SJSA1 (cell line): ENCODE results near the gene TPP2. TPM values are rescaled to one million over a fixed set of nuclear protein-coding genes. Genes with fewer than 3 reads are reported as not detected.

Source experiments
- DNase-seq, 2 experiments: peaks; one replicate each; pipeline ENCODE4 v3.0.0-alpha.2; 2015 to 2020; ENCODE audit warnings: low spot score in 2 of 2, low read depth in 1 of 2
- H3K27ac ChIP-seq: fragments of 250-450 bp; sonication (Bioruptor Pico); 2 replicates; pipeline ENCODE4 v1.5.1; 2020; ENCODE audit warnings: mild to moderate bottlenecking, moderate library complexity
- H3K27me3 ChIP-seq: fragments of 250-450 bp; sonication (Bioruptor Pico); replicated peaks from 2 replicates; pipeline ENCODE4 v1.5.1; 2020; ENCODE audit warnings: mild to moderate bottlenecking, moderate library complexity
- H3K36me3 ChIP-seq: fragments of 250-450 bp; sonication (Bioruptor Pico); 2 replicates; pipeline ENCODE4 v1.5.1; 2020; ENCODE audit warnings: mild to moderate bottlenecking
- H3K4me1 ChIP-seq: fragments of 250-450 bp; sonication (Bioruptor Pico); replicated peaks from 2 replicates; pipeline ENCODE4 v1.6.1; 2021; ENCODE audit warnings: mild to moderate bottlenecking
- H3K4me3 ChIP-seq: fragments of 250-450 bp; sonication (Bioruptor Pico); 2 replicates; pipeline ENCODE4 v1.5.1; 2020; ENCODE audit warnings: mild to moderate bottlenecking
- H3K9me3 ChIP-seq: fragments of 250-450 bp; sonication (Bioruptor Pico); replicated peaks from 2 replicates; pipeline ENCODE4 v1.5.1; 2020; ENCODE audit warnings: mild to moderate bottlenecking
- total RNA-seq: library from RNA; depleted of rRNA; stranded (reverse); fragments of >200 nt; shearing (Covaris generic); gene quantifications from 2 replicates; pipeline ENCODE4 v1.2.3, GENCODE V29; 2014

The TPP2 gene
- total RNA-seq, 1 experiment from 2014 or later: 52.9 TPM

GRCh38 chr13:102697929-102698648 is 101.3 kb downstream of the TPP2 start:
- no peaks in the 10 kb centered on the region for H3K36me3 ChIP-seq
- H3K27ac ChIP-seq: no peak overlapping the region
- no peak for DNase-seq
- no peak overlapping the region for H3K4me3 ChIP-seq
- H3K9me3 ChIP-seq: peaks cover 2% of the 10 kb centered on the region; the same call in 1 of the 2 replicates
- peaks cover 32% of the 10 kb centered on the region for H3K4me1 ChIP-seq
- no peaks in the 10 kb centered on the region for H3K27me3 ChIP-seq

GRCh38 chr13:102698649-102698980 is 101.8 kb downstream of the TPP2 start:
- H3K27me3 ChIP-seq: no peaks in the 10 kb centered on the region
- DNase-seq: no peak

GRCh38 chr13:102699504-102699903 is 102.7 kb downstream of the TPP2 start:
- Histone ChIP-seq H3K4me3 (no peak overlapping the region), H3K9me3 (peaks cover 2% of the 10 kb centered on the region; the same call in 1 of the 2 replicates), H3K36me3 (no peaks in the 10 kb centered on the region), H3K27me3 (no peaks in the 10 kb centered on the region), H3K4me1 (peaks cover 38% of the 10 kb centered on the region), H3K27ac (no peak overlapping the region)
- DNase-seq: no peak

More at GRCh38 chr13:102698649-102698980, 101.8 kb downstream of the TPP2 start:
- Histone ChIP-seq H3K4me3 (no peak overlapping the region), H3K9me3 (peaks cover 2% of the 10 kb centered on the region; the same call in 1 of the 2 replicates), H3K27ac (no peak overlapping the region), H3K4me1 (peaks cover 31% of the 10 kb centered on the region), H3K36me3 (no peaks in the 10 kb centered on the region)

- Histone ChIP-seq H3K4me3 (no peak overlapping the region), H3K9me3 (peaks cover 2% of the 10 kb centered on the region; the same call in 1 of the 2 replicates), H3K27me3 (no peaks in the 10 kb centered on the region), H3K36me3 (no peaks in the 10 kb centered on the region), H3K27ac (no peak overlapping the region), H3K4me1 (peaks cover 47% of the 10 kb centered on the region)
- no peak for DNase-seq
Observed at GRCh38 chr13:102700088-102701031, 103.6 kb downstream of the TPP2 start.

- H3K27ac ChIP-seq: no peak overlapping the region
- no peak for DNase-seq
Observed at GRCh38 chr13:102701331-102701730, 104.5 kb downstream of the TPP2 start.

GRCh38 chr13:102702965-102703725 is 106.4 kb downstream of the TPP2 start:
- Histone ChIP-seq H3K27ac (no peak overlapping the region; the same call in 1 of the 2 replicates), H3K4me1 (peaks cover 67% of the 10 kb centered on the region)
- DNase-seq: no peak

More at GRCh38 chr13:102701331-102701730, 104.5 kb downstream of the TPP2 start:
- H3K4me1 ChIP-seq: peaks cover 54% of the 10 kb centered on the region
- peaks cover 2% of the 10 kb centered on the region; the same call in 1 of the 2 replicates for H3K9me3 ChIP-seq
- H3K4me3 ChIP-seq: no peak overlapping the region
- no peaks in the 10 kb centered on the region for H3K27me3 ChIP-seq
- H3K36me3 ChIP-seq: no peaks in the 10 kb centered on the region

GRCh38 chr13:102703726-102704035 is 106.9 kb downstream of the TPP2 start:
- no peak for DNase-seq
- Histone ChIP-seq H3K4me1 (peaks cover 63% of the 10 kb centered on the region), H3K9me3 (peaks cover 2% of the 10 kb centered on the region; the same call in 1 of the 2 replicates), H3K27me3 (no peaks in the 10 kb centered on the region), H3K27ac (no peak overlapping the region), H3K4me3 (no peak overlapping the region), H3K36me3 (no peaks in the 10 kb centered on the region)

More at GRCh38 chr13:102702965-102703725, 106.4 kb downstream of the TPP2 start:
- peaks cover 2% of the 10 kb centered on the region; the same call in 1 of the 2 replicates for H3K9me3 ChIP-seq
- H3K27me3 ChIP-seq: no peaks in the 10 kb centered on the region
- no peaks in the 10 kb centered on the region for H3K36me3 ChIP-seq
- H3K4me3 ChIP-seq: no peak overlapping the region

- Histone ChIP-seq H3K9me3 (no peaks in the 10 kb centered on the region), H3K27me3 (no peaks in the 10 kb centered on the region), H3K4me3 (no peak overlapping the region), H3K36me3 (no peaks in the 10 kb centered on the region), H3K27ac (no peak overlapping the region), H3K4me1 (peaks cover 62% of the 10 kb centered on the region)
- DNase-seq: no peak
Observed at GRCh38 chr13:102704238-102705058, 107.7 kb downstream of the TPP2 start.

GRCh38 chr13:102707467-102707866 is 110.7 kb downstream of the TPP2 start:
- peaks cover 48% of the 10 kb centered on the region for H3K4me1 ChIP-seq
- H3K4me3 ChIP-seq: no peak overlapping the region
- H3K27me3 ChIP-seq: no peaks in the 10 kb centered on the region
- H3K27ac ChIP-seq: peak overlapping the region; percentile 62
- H3K36me3 ChIP-seq: no peaks in the 10 kb centered on the region
- no peaks in the 10 kb centered on the region for H3K9me3 ChIP-seq
- DNase-seq: peak in 1 of 2 experiments; percentile 72

- Histone ChIP-seq H3K27ac (peak overlapping the region; percentile 62; the same call in 1 of the 2 replicates), H3K27me3 (no peaks in the 10 kb centered on the region), H3K9me3 (no peaks in the 10 kb centered on the region), H3K4me3 (no peak overlapping the region), H3K4me1 (peaks cover 45% of the 10 kb centered on the region), H3K36me3 (no peaks in the 10 kb centered on the region)
- DNase-seq: no peak
Observed at GRCh38 chr13:102708211-102708610, 111.4 kb downstream of the TPP2 start.

GRCh38 chr13:102708991-102709390 is 112.2 kb downstream of the TPP2 start:
- Histone ChIP-seq H3K27me3 (no peaks in the 10 kb centered on the region), H3K9me3 (no peaks in the 10 kb centered on the region), H3K36me3 (no peaks in the 10 kb centered on the region), H3K4me3 (no peak overlapping the region), H3K4me1 (peaks cover 40% of the 10 kb centered on the region), H3K27ac (no peak overlapping the region)
- DNase-seq: no peak

GRCh38 chr13:102709536-102709935 is 112.8 kb downstream of the TPP2 start:
- Histone ChIP-seq H3K36me3 (no peaks in the 10 kb centered on the region), H3K4me3 (no peak overlapping the region), H3K27me3 (no peaks in the 10 kb centered on the region), H3K27ac (no peak overlapping the region), H3K4me1 (peaks cover 34% of the 10 kb centered on the region), H3K9me3 (no peaks in the 10 kb centered on the region)
- no peak for DNase-seq

GRCh38 chr13:102710261-102710679 is 113.5 kb downstream of the TPP2 start:
- Histone ChIP-seq H3K9me3 (no peaks in the 10 kb centered on the region), H3K4me3 (no peak overlapping the region), H3K36me3 (no peaks in the 10 kb centered on the region), H3K27ac (no peak overlapping the region), H3K27me3 (no peaks in the 10 kb centered on the region), H3K4me1 (peaks cover 27% of the 10 kb centered on the region)
- DNase-seq: no peak
